Thyroid gland (tissue), 4 donors: ENCODE measurements around the gene RNF175. TPM values are rescaled to one million over a fixed set of nuclear protein-coding genes. Genes with fewer than 3 reads are reported as not detected.
"Not testable (repeated sequence)": the region's sequence is repeated elsewhere in the genome, so short reads cannot be mapped to it uniquely, and the experiment has no call there.

Source experiments
- DNase-seq, 2 donors: peaks; one replicate each; pipeline ENCODE4 v3.0.0-alpha.2; 2019
- H3K27ac ChIP-seq, 3 donors: fragments of 200-600 bp; sonication (generic); 1 replicate in 2 of 3; 2 replicates in 1 of 3; pipeline ENCODE4 v1.5.1; 2016 to 2019; ENCODE audit warnings: mild to moderate bottlenecking in 1 of 3, moderate library complexity in 1 of 3
- H3K27me3 ChIP-seq: fragments of 200-600 bp; sonication (generic); one replicate; pipeline ENCODE4 v1.5.1; 2019
- H3K36me3 ChIP-seq, 2 donors: fragments of 200-600 bp; sonication (generic); one replicate each; pipeline ENCODE4 v1.5.1; 2016 to 2019
- H3K4me1 ChIP-seq, 2 donors: fragments of 200-600 bp; sonication (generic); one replicate each; pipeline ENCODE4 v1.5.1; 2017 to 2019
- H3K4me3 ChIP-seq, 3 donors: fragments of 200-600 bp; sonication (generic); replicated peaks in 1 of 3; 1 replicate in 2 of 3; 2 replicates in 1 of 3; pipeline ENCODE4 v1.5.1; 2016; ENCODE audit warnings: mild to moderate bottlenecking in 1 of 3
- H3K9me3 ChIP-seq: fragments of 200-600 bp; sonication (generic); one replicate; pipeline ENCODE4 v1.5.1; 2017
- POLR2A ChIP-seq, 2 donors: fragments of 450-650 bp; IDR thresholded peaks; one replicate each; pipeline ENCODE4 v1.6.1; 2017; ENCODE audit warnings: antibody characterized with exemption in 2 of 2, mild to moderate bottlenecking in 2 of 2, moderate library complexity in 1 of 2
- WGBS, 2 donors: methylation state at CpG; one replicate each; pipeline ENCODE4 v1.1.5; 2017; 5-methylcytosine and 5-hydroxymethylcytosine counted together
- intact Hi-C: fragments of 100-400 bp; cut with DNase I; formaldehyde crosslinking; loops from one replicate; pipeline ENCODE4 v1.15.1; 2023
- total RNA-seq, 4 donors: library from RNA; depleted of rRNA; stranded (reverse); fragments of >200 nt; gene quantifications; one replicate each; pipeline ENCODE4 v1.2.3, GENCODE V29; 2016
- TF ChIP-seq, protein P1 (sequence below), 6 experiments: fragments of 200-600 bp in 3 of 6; fragments of 450-650 bp in 3 of 6; sonication (generic) in 3 of 6; IDR thresholded peaks; one replicate each; pipeline ENCODE4 v1.5.1; 2016 to 2019; ENCODE audit warnings: antibody characterized with exemption in 6 of 6, mild to moderate bottlenecking in 2 of 6, inconsistent platforms in 1 of 6, moderate library complexity in 1 of 6

The RNF175 gene
- total RNA-seq, 4 donors from 2014 or later = 3.4 TPM; not detected in 3

DNA sequence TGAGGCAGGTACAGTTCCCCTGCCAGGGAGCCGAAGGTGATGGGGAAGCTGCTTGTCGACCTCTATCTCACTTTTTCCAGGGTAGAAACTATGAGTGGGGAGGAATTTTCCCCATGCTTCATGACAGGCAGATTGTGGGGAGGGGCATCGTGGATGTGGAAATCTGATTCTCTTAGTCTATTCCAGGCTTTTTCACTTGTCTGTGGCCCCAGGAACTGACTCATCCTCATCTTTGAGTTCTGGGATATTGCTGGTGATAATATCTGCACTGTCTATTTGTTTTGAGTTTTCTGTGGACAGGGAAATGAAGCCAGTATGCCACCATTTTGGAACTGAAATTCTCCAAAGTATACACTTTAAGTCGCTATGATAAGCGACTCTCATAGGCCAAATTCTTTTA, 83.3 kb downstream of the RNF175 start:
- no peak for TF ChIP-seq POLR2A (IDR thresholded peaks at IDR 0.05)
- TF ChIP-seq, protein P1, sequence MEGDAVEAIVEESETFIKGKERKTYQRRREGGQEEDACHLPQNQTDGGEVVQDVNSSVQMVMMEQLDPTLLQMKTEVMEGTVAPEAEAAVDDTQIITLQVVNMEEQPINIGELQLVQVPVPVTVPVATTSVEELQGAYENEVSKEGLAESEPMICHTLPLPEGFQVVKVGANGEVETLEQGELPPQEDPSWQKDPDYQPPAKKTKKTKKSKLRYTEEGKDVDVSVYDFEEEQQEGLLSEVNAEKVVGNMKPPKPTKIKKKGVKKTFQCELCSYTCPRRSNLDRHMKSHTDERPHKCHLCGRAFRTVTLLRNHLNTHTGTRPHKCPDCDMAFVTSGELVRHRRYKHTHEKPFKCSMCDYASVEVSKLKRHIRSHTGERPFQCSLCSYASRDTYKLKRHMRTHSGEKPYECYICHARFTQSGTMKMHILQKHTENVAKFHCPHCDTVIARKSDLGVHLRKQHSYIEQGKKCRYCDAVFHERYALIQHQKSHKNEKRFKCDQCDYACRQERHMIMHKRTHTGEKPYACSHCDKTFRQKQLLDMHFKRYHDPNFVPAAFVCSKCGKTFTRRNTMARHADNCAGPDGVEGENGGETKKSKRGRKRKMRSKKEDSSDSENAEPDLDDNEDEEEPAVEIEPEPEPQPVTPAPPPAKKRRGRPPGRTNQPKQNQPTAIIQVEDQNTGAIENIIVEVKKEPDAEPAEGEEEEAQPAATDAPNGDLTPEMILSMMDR (IDR thresholded peaks at IDR 0.05) = no peak
- Histone ChIP-seq H3K36me3 (no peaks in the 10 kb centered on the region), H3K9me3 (no peaks in the 10 kb centered on the region), H3K4me1 (no peaks in the 10 kb centered on the region), H3K27ac (no peak overlapping the region), H3K27me3 (no peaks in the 10 kb centered on the region), H3K4me3 (no peak overlapping the region)
- WGBS, 2 donors = 91 to 93% methylated on average over 5 of the region's 5 CpGs
- intact Hi-C loops = no loop called here
- DNase-seq = no peak

DNA sequence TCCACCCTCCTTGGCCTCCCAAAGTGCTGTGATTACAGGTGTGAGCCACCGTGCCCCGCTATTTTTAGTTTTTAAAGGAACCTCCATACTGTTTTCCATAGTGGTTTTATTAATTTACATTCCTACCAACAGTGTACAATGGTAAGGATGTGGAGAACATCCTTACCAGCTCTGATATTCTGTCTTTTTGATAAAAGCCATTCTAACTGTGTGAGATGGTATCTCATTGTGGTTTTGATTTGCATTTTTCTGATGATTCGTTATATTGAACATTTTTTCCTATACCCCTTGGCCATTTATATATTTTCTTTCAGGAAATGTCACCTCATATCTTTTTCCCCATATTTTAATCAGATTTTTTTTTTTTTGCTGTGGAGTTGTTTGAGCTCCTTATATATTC, 90.0 kb downstream of the RNF175 start:
- no peak for DNase-seq
- WGBS, 2 donors = 60 to 65% methylated on average over 3 of the region's 3 CpGs
- TF ChIP-seq POLR2A (IDR thresholded peaks at IDR 0.05) = no peak
- TF ChIP-seq, protein P1 (IDR thresholded peaks at IDR 0.05) = no peak
- H3K9me3 ChIP-seq = no peaks in the 10 kb centered on the region
- H3K4me1 ChIP-seq = no peaks in the 10 kb centered on the region
- H3K36me3 ChIP-seq = no peaks in the 10 kb centered on the region
- no peaks in the 10 kb centered on the region for H3K27me3 ChIP-seq
- H3K27ac ChIP-seq = no peak overlapping the region
- H3K4me3 ChIP-seq = no peak overlapping the region
- intact Hi-C loops = no loop called here

DNA sequence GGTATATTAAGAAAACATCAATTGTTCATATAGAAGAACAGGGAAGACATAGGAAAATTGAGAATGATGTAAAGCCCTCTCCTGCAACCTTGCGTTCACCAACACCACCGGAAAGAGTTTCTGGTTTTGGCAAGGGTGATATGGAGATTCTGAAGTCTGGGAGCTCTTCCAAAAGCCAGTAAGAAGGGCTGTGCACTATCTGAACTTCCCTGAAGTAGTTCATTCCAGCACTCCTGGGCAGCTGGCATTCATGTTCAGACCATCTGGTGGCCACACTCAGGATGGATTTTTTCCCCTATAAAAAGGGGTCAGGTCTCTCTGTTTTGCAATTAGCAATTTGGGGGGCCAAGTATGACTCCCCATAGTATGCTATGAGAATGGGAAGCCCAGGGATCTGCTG, 91.2 kb downstream of the RNF175 start:
- DNase-seq = no peak
- H3K4me1 ChIP-seq = no peaks in the 10 kb centered on the region
- no peak for TF ChIP-seq POLR2A (IDR thresholded peaks at IDR 0.05)
- TF ChIP-seq, protein P1 (IDR thresholded peaks at IDR 0.05) = no peak
- no peaks in the 10 kb centered on the region for H3K9me3 ChIP-seq
- H3K4me3 ChIP-seq = no peak overlapping the region
- WGBS, 2 donors = 75 to 82% methylated on average over 2 of the region's 2 CpGs
- H3K27me3 ChIP-seq = no peaks in the 10 kb centered on the region
- H3K27ac ChIP-seq = no peak overlapping the region
- intact Hi-C loops = no loop called here
- H3K36me3 ChIP-seq = no peaks in the 10 kb centered on the region

DNA sequence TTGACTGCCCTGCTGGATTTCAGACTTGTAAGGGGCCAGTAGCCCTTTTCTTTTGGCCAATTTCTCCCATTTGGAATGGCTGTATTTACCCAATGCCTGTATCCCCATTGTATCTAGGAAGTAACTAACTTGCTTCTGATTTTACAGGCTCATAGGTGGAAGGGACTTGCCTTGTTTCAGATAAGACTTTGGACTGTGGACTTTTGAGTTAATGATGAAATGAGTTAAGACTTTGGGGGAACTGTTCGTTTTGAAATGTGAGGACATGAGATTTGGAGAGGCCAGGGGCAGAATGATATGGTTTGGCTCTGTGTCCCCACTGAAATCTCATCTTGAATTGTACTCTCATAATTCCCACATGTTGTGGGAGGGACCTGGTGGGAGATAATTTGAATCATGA, 93.3 kb downstream of the RNF175 start:
- intact Hi-C loops, DNase-seq, H3K27ac ChIP-seq, H3K27me3 ChIP-seq, H3K4me1 ChIP-seq, H3K9me3 ChIP-seq, H3K36me3 ChIP-seq, H3K4me3 ChIP-seq: not testable (repeated sequence)
- 70 to 83% methylated on average over 1 of the region's 1 CpG for WGBS, 2 donors

DNA sequence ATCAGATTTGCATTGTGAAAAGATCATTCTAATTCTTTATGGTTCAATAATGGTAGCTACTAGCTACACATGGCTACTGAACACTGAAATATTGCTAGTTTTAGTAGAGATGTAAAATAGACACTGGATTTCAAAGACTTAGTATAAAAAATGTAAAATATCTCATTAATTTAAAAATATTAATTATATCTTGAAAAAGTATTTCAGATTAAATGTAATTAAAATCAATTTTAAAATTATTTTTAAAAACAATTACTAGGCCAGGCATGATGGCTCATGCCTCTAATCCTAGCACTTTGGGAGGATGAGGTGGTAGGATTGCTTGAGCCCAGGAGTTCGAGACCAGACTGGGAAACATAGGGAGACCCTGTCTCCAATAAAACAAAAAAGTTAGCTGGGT, 96.2 kb downstream of the RNF175 start:
- WGBS, 2 donors = 89 to 97% methylated on average over 1 of the region's 1 CpG

More for the DNA sequence above, 96.2 kb downstream of the RNF175 start:
- no peak overlapping the region for H3K27ac ChIP-seq
- intact Hi-C loops = no loop called here
- DNase-seq = no peak
- TF ChIP-seq, protein P1 (IDR thresholded peaks at IDR 0.05) = no peak
- TF ChIP-seq POLR2A (IDR thresholded peaks at IDR 0.05) = no peak
- H3K4me3 ChIP-seq = no peak overlapping the region
- H3K27me3 ChIP-seq = no peaks in the 10 kb centered on the region
- peaks cover 0 to 4% of the 10 kb centered on the region in 2 donors for H3K4me1 ChIP-seq
- H3K36me3 ChIP-seq = no peaks in the 10 kb centered on the region
- no peaks in the 10 kb centered on the region for H3K9me3 ChIP-seq
